ENCODE results near the gene IFT122. TPM values are rescaled to one million over a fixed set of nuclear protein-coding genes. Genes with fewer than 3 reads are reported as not detected.

The IFT122 gene, protein sequence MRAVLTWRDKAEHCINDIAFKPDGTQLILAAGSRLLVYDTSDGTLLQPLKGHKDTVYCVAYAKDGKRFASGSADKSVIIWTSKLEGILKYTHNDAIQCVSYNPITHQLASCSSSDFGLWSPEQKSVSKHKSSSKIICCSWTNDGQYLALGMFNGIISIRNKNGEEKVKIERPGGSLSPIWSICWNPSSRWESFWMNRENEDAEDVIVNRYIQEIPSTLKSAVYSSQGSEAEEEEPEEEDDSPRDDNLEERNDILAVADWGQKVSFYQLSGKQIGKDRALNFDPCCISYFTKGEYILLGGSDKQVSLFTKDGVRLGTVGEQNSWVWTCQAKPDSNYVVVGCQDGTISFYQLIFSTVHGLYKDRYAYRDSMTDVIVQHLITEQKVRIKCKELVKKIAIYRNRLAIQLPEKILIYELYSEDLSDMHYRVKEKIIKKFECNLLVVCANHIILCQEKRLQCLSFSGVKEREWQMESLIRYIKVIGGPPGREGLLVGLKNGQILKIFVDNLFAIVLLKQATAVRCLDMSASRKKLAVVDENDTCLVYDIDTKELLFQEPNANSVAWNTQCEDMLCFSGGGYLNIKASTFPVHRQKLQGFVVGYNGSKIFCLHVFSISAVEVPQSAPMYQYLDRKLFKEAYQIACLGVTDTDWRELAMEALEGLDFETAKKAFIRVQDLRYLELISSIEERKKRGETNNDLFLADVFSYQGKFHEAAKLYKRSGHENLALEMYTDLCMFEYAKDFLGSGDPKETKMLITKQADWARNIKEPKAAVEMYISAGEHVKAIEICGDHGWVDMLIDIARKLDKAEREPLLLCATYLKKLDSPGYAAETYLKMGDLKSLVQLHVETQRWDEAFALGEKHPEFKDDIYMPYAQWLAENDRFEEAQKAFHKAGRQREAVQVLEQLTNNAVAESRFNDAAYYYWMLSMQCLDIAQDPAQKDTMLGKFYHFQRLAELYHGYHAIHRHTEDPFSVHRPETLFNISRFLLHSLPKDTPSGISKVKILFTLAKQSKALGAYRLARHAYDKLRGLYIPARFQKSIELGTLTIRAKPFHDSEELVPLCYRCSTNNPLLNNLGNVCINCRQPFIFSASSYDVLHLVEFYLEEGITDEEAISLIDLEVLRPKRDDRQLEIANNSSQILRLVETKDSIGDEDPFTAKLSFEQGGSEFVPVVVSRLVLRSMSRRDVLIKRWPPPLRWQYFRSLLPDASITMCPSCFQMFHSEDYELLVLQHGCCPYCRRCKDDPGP
- total RNA-seq, result 16.8 and 22.0 TPM in 2 replicates

DNA sequence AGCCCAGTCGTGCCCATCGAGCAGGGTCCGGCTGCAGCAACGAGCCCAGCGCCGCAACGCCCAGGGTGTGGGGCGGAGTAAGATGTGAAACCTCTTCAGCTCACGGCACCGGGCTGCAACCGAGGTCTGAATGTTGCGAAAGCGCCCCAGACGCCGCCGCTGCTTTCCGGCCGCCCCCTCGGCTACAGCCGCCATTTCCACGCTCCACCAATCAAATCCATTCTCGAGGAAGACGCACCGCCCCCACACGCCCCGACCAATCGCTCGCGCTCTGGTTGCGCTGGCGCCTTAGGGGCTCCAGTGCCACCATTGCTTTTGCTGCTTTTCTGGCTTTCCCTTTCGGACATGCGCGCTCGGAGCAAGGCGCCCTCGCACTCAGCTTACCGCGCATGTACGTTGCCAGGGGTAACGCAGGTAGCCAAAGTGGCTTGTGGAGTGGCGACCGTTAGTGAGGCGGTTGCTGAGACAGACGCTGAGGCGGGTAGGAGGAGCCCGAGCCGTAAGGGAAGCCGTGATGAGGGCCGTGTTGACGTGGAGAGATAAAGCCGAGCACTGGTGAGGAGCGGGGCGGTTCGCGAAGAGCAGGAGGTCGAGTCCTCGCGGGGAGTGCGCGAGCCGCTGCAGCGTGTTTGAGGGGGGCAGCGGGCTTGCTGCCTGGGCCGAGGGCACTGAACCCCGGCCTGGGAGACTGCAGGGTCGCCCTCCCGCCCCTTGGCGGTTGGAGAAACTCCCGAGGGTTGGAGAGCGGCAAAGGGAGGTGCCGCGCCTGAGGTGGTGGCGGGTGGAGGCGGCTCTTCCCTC is at the start of gene IFT122, which contains the start of gene MBD4:
Gene IFT122 (plus strand): TSS at position 408 of the 801 bp plus-strand sequence. CDS start 107 bp downstream, at position 515.
Gene MBD4 (minus strand): TSS at position 132 of the 801 bp plus-strand sequence. CDS start 115 bp downstream, at position 17.

GRCh38 chr3:129428376-129429079 is 11.5 kb upstream of the IFT122 start, which contains the start of gene EFCAB12:
EFCAB12 (minus strand) TSS chr3:129428636; CDS start chr3:129428488, 148 bp downstream.

DNA sequence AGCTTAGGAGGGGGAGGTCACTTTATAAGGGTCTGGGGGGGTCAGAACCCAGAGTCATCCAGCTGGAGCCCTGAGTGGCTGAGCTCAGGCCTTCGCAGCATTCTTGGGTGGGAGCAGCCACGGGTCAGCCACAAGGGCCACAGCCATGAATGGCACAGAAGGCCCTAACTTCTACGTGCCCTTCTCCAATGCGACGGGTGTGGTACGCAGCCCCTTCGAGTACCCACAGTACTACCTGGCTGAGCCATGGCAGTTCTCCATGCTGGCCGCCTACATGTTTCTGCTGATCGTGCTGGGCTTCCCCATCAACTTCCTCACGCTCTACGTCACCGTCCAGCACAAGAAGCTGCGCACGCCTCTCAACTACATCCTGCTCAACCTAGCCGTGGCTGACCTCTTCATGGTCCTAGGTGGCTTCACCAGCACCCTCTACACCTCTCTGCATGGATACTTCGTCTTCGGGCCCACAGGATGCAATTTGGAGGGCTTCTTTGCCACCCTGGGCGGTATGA is 88.6 kb downstream of the IFT122 start, which contains the start of gene RHO:
Gene RHO (plus strand): TSS at position 51 of the 512 bp plus-strand sequence. CDS start 95 bp downstream, at position 146.

GRCh38 chr3:129543156-129543790 is 103.2 kb downstream of the IFT122 start, which contains the start of gene H1-8:
H1-8 (plus strand) TSS chr3:129543175; CDS start chr3:129543219, 44 bp downstream.

Other genes with a start within 250 kb of the IFT122 start
- gene COPG1, start 190.6 kb upstream of the IFT122 start, total RNA-seq, result 274 and 335 TPM in 2 replicates
- 20.3 and 20.8 TPM in 2 replicates for gene HMCES, start 161.4 kb upstream of the IFT122 start, total RNA-seq
- gene EFCAB12, start 11.6 kb upstream of the IFT122 start, total RNA-seq, result under 0.01 TPM in 1 of 2 replicates, not detected in the other
- gene MBD4, start 276 bp upstream of the IFT122 start, total RNA-seq, result 19.8 TPM in 2 replicates
- not detected in 2 replicates for gene RHO, start 88.4 kb downstream of the IFT122 start, total RNA-seq
- not detected in 2 replicates for gene H1-8, start 103.0 kb downstream of the IFT122 start, total RNA-seq
- gene PLXND1, start 166.5 kb downstream of the IFT122 start, total RNA-seq, result 362 and 468 TPM in 2 replicates